Erythroblast (primary cell): ENCODE data around the gene PPFIBP2.

Source experiments
- DNase-seq, 2 experiments: peaks; one replicate each; lab custom pipeline; 2025; lab: John Stamatoyannopoulos, UW
- GATA1 ChIP-seq: IDR thresholded peaks from 2 replicates; pipeline ENCODE4 v1.6.1; 2011; ENCODE audit warnings: low read depth, mild to moderate bottlenecking, control low read depth, low read length, moderate library complexity
- POLR2A ChIP-seq: IDR thresholded peaks from 2 replicates; pipeline ENCODE4 v1.6.1; 2011; ENCODE audit warnings: mild to moderate bottlenecking, low read length

Gene PPFIBP2

DNA sequence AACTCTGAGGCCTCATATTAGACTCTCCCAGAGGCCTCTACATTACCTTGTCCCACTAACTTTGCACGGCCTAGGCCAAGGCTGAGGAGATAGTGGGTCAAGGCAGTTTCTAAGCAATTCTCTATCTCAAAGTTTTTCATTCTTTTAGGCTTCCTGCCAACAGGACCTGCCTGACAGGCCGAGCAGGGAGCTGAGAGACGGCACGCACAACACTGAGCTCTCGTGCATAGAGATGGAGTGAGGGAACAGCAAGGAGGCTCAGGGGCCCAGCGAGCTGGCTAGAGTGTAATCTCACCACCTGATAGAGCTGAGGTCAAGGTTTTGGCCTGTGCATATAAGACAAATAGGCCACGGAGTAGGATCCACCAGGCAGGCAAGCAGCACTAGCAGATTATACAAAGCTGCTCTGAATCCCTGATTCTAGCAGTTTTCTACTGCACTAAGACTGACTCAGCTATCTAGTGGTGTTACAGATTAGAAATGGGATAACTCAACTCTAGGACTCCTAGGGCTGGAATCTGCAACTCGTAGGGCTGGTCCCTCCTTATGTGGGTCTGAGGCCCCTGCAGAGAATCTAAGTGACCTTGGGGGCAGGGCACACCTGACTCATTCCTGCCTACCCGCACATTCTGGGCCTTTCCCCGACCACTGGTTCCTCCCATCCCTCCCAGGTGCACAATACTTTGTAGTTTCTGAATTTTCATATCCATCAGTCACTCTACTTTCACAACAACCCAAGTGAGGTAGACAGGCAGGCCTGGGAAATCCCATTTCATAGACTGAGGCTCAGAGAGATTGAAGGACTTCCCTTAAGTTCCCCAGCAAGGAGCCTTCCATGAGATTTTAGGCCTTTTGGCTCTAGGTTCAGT, 157.8 kb downstream of the PPFIBP2 start:
- TF ChIP-seq POLR2A (no peak), GATA1 (no peak)
- DNase-seq, result no peak

DNA sequence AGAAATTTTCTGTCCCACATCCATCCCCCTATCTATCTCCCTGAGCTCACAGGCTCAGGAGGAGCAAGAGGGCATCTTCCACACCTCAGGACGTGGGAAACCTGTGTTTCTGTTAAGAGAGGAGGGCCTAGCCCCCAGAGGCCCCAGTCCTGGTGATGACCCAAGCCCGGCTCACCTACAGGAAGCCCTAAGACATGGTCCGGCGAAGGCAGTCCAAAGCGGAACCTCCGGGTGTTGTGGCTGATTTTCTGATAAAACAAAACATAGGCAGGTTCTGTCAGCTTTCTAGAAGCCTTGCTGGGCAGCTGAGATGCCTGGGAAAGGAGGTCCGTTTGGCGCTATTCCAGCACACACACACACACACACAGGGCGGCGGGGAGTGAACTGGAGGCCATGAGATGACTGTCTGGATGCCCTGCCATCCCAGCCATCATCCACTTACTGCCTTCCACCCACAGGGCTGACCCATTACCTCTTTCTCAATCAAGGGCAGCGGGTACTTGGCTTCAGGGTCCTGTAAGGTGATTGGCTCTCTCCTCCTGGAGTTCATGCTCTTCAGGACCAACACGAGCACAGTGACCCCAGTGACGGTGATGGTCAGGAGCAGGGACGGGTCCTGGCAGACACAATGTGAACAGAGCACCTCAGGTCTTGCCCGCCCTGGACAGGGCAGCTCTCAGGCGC, 158.6 kb downstream of the PPFIBP2 start:
- TF ChIP-seq POLR2A, result no peak
- no peak for TF ChIP-seq GATA1
- no peak for DNase-seq

DNA sequence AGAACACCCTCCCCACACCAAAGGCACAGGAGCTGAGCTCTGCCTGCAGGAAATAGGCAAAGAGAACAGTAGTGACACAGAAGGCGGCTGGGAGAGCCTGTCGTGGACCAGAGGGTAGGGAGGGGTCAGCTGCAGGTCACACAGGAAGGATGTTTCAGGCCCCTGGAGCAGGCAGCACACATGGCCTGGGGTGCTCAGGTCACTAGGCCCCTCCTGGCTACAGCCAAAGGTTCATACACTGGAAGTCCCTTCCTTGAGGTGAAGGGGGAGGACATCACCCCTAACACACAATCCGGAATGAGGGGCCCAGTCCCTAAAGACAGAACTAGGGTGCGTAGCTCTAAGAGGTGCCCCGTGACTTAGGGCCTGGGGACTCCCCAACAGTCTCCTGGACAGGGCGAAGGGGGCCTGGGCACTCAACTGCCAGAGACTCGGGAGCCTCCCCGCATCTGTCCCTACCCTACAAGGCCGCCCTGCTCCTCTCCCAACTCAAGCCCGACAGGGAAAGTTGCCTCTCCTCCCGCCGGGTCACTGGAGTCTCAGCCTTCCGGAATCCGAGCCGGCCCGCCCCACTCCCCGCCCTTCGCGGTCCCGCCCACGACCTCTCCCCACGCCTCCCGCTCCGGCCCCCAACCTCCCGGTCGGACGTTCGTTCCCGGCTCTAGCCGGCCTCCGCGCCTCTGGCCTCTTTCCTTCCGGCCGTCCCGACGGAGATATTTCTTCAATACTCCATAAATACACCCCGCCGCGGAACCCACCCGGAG, 159.3 kb downstream of the PPFIBP2 start, which contains the start of gene CYB5R2:
Gene CYB5R2 (minus strand): TSS at position 541 of the 764 bp plus-strand sequence. CDS start 675 bp downstream, outside the sequence.
- DNase-seq, result no peak
- TF ChIP-seq GATA1, result no peak
- no peak for TF ChIP-seq POLR2A

DNA sequence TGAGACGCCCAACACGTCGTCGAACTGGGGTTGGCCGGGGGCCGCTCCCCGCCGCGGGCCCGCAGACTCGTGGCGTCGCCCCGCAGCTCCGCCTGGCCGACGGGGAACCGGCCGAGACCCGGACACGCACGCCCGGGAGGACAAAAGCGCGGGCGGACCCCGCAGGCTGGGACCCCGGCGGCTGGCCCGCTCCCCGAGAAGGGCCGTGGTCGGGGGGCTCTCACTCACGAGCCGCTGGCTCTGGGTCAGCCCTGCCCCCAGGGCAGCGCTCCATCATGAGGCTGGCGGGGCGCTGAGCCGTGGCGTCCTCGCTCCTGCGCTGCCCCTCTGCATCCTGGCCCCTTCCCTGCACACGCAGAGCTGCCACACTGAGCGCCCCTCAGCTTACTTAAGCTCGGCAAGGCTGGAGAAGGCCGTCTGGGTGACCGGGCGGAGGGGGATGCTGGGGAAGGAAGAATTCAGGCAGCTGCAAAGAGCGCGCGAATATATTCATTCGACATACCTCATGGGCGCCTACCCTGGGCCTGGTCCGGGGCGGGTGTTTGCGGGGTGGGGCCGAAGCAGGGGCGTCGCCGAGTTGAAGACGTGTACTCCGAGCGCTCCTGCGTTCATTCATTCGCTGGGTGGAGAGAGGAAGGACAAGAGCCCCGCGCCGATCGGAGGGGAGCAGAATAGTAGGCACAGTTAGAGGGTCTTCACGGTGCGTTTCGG, 160.1 kb downstream of the PPFIBP2 start:
- no peak for DNase-seq
- no peak for TF ChIP-seq GATA1

DNA sequence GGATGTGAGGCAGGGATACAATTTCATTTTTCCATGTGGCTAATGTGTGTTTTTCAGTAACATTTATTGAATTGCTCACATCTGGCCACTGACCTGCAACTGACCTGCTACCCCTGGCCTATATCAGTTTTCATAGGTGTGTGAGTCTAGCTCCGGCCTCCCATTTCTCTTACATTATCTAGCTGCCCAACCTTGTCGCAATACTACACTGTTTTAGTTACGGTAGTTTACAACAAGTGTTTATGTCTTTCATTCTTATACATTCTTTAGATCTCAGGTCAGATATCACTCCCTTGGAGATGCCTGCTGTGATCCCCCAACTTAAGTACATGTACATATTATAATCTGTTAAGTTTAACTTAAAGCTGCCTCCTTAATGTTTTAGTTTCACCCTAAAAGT, 161.8 kb downstream of the PPFIBP2 start:
- TF ChIP-seq GATA1, result no peak
- no peak for TF ChIP-seq POLR2A
- no peak for DNase-seq

DNA sequence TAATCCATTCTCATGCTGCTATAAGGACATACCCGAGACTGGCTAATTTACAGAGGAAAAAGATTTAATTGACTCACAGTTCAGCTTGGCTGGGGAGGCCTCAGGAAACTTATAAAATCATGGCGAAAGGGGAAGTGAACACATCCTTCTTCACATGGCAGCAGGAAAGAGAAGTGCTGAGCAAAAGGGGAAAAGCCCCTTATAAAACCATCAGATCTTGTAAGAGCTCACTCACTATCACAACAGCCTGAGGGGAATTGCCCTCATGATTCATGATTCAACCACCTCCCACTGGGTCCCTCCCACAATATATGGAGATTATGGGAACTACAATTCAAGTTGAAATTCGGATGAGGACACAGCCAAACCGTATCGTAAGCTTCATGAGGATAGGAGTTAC, 163.3 kb downstream of the PPFIBP2 start:
- no peak for DNase-seq
- no peak for TF ChIP-seq GATA1
- TF ChIP-seq POLR2A, result no peak

DNA sequence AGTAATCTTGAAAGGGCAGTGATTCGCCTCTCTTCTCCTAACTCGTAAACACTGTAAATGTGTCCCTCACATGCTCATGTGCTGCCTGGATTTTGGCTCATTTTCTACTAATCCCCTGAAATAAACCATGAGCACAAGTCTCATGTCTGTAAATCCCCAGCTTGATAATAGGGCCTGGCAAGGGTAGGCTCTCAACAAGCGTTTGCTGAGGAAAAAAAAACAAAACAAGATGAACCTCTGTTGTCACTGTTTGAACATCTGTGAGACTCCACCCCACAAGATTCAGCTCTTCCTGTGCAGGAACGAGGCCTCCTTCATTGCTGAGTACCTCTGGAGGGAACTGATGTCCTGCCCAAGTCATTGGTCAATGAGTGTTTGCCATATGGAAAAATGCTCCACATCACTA, 164.0 kb downstream of the PPFIBP2 start:
- TF ChIP-seq POLR2A (no peak), GATA1 (no peak)
- DNase-seq, result no peak

DNA sequence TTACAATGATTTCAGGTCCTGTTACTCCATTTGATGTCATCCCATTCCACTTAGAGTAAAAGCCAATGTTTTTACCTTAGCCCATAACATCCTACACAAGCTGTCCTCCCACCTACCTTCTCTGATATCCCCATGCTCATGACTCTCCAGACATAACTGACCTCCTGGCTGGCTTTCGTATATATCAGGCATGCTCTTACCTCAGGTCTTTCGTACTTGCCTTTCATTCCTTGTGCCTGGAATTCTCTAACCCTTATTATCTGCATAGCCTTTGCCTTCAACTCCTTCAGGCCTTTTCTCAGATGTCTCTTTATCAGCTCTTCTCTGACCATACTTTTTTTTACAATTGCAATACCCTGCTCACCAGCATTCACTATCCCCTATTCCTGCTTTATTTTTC, 169.8 kb downstream of the PPFIBP2 start:
- DNase-seq, result no peak

DNA sequence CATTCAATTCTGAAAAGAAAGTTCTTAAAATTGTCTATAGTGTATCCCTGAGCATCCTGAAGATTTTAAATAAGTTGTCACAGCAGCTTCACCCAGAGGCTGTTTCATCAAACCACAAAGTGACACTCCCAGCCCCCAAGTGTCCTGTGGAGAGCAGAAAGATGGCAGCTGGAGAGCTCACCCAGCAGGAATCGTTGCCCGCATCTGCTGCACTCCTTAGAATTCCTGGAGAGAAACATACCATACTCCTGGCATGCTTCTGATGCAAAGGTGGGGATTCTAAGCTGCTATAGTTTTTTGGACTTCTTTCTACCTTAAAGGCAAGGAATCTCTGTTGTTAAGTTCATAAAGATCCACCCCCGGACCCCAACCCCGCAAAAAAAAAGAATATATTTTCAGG, 173.0 kb downstream of the PPFIBP2 start:
- TF ChIP-seq GATA1, result no peak
- no peak for TF ChIP-seq POLR2A
- DNase-seq, result no peak

More for the DNA sequence above, 169.8 kb downstream of the PPFIBP2 start:
- no peak for TF ChIP-seq POLR2A
- no peak for TF ChIP-seq GATA1

DNA sequence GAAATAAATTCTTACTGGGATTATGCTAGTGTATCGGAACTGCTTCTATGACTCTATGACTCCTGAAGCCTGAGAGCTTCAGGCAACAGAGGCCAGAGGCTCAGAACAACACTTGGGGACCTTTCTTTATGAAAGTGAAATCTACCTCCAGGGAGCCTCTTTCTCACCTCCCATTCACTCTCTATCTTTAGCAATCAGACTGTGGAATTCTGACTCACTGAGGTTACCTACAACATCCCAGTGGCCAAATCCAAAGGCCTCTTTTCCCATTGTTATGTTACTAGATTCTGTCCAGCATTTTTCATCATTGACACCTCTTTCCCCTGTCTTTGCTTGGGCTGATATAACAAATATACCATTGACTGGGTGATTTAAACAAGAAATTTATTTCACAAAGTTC, 173.6 kb downstream of the PPFIBP2 start:
- no peak for DNase-seq
- TF ChIP-seq GATA1, result no peak
- no peak for TF ChIP-seq POLR2A

DNA sequence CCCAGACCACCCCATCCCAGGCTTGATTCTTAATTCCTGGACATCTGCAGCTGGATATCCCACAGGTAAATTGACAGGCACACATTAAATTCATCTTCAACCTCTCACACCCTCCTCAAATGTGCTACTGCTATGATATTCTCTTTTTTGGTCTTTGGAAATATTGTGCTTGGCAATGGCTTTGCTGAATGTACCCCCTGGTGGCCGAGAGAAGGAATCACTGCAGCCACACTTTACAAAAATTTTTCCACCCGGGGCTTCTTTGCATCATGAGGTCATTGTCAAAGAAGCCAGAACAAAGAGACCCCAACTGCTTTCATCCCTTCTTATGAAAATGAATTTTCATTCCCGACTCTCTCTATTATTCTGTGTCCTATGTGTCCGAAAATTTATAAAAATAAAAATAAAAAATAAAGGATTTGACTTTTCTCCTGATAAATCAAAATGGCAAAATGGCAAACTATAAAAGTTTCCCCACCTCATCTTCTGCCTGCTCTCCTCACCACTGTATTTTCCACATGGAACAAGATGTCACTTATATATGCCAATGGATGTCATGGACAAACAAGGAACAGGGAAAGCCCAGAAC, 174.5 kb downstream of the PPFIBP2 start:
- DNase-seq, result peak in 1 of 2 experiments; percentile 21
- TF ChIP-seq POLR2A (no peak), GATA1 (no peak)

DNA sequence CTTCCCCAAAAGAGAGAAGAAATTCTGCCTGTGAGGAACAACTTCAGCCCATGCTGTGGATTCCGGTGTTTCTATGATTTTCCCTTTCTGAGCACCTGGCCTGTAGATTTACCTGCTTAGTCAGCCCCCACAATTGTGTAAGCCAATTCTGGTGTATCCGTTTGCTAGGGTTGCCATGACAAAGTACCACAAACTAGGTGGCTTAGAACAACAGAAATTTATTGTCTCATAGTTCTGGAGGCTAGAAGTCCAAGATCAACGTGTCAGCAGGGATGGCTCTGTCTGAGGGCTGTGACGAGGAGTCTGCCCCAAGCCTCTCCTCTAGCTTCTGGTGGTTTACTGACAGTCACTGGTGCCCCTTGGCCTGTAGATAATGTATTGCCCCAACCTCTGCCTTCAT, 175.4 kb downstream of the PPFIBP2 start:
- TF ChIP-seq GATA1, result no peak
- no peak for TF ChIP-seq POLR2A
- DNase-seq, result no peak

DNA sequence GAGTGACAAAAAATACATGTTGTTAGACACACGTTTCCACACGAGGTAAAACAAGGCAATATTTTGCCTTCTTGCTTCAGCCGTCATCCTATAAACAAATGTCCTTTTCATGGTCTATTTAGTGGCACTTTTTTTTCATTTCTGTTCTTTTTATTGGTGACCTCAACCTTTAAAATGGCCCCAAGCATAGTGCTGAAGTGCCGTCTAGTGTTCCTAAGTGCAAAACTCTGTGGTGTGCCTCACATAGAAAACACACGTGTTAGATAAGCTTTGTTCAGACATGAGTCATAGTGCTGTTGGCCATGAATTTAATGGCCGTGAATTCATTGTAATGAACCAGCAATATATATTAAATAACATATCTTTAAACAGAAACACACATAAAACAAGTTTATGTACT, 176.8 kb downstream of the PPFIBP2 start:
- TF ChIP-seq GATA1 (no peak), POLR2A (no peak)
- no peak for DNase-seq
